Measurements from ENCODE around the gene GCNT2. TPM values are rescaled to one million over a fixed set of nuclear protein-coding genes. Genes with fewer than 3 reads are reported as not detected.
"Not testable (repeated sequence)": the region's sequence is repeated elsewhere in the genome, so short reads cannot be mapped to it uniquely, and the experiment has no call there.

The GCNT2 gene
- total RNA-seq, 1 donor from 2014 or later = 6.0 TPM

DNA sequence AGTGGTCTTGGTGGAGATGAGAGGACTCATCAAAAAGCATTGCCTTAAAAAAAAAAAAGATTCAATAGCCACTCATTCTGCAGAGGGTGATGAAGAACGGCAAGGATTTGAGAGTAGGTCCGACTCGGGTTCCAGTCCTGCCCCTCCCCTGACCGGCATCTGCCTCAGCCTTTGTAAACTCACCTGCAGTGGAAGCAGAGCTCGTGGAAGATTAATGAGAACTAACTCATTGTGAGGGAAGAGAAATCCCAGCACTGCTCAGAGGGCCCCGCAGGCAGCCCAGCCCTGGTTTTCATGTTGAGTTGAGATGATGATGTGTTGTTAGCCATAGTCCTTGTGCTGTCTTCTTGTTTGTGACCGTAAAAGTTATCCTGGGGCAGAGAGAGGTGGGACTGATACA lies 59.4 kb downstream of the GCNT2 start:
- DNase-seq (ENCODE audit: low spot score) = no peak

DNA sequence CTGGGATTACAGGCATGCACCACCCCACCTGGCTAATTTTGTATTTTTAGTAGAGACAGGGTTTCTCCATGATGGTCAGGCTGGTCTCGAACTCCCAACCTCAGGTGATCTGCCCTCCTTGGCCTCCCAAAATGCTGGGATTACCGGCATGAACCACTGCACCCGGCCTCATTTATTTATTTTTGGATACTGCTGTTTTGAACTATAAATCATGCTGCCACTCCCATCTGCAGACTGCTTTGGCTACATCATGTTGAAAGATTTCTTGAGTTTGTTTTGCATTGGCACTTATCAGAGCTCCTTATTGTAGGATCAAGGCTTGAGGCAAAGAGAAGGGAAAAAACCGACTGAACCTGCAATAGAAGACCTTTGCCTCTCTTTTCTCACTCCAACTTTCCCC lies 60.3 kb downstream of the GCNT2 start:
- not testable (repeated sequence) for DNase-seq (ENCODE audit: low spot score)

DNA sequence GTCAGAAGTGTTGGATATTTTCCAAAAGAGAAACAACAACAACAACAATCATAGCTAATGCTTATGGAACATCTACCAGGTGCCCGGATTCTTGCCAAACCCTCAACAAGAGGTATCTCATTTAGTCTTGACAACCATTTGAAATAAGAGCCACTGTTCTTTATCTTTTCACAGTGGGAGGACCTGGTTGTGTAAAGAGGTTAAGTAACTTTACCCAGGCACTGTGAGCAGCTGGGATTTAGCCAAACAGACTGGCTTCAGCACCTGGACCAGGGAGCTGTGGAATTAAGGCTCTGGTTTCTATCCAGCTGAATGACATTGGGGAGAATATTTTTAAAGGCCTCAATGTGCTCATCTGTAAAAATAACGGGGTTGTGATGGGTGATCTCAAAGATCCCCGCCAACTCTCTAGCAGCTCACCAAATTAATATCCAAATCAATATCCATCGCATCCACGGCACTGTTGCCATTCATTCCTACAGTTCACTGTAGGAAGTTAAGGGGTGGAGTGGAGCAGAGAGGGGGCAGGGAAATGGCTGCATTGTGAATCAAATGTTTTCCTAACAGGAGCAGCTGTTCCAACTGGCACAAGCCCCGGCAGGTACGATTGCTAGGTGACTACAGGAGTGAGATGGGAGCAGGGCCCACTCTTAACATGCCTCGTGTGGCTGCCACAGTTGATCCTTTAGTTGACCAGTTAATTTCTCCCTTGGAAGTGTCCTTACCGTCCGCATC lies 61.8 kb downstream of the GCNT2 start:
- DNase-seq (ENCODE audit: low spot score) = no peak

DNA sequence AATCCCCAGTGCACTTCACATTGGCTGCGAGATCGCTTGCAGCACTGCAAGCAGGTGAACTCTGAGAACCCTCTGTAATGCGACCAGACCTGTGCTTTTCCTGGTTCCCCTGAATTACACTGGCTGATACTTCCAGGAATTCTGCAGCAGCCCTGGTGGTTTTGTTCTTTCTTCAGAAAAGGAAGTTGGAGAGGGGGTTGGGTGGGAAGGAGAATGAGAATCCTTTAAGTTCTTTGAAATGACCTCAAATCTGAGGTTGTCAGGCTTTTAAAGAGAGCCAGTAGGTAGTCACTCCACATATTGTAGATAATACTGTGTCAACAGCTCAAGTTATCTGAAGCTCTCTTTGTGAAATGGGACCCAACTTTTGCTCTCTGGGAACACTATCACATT lies 62.4 kb downstream of the GCNT2 start:
- DNase-seq (ENCODE audit: low spot score) = no peak

DNA sequence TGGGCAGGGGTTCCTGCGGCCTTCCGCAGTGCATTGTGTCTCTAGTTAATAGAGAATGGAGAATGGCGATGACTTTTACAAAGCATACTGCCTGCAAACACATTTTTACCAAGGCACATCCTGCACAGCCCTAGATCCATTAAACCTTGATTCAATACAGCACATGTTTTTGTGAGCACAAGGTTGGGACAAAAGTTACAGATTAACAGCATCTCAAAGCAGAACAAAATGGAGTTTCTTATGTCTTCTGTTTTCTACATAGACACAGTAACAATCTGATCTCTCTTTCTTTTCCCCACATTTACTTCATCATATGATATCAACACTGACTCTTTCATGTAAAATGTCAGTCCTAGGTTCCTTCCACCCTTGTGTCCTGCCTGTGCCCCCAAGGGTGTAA lies 63.5 kb downstream of the GCNT2 start:
- DNase-seq (ENCODE audit: low spot score) = no peak

DNA sequence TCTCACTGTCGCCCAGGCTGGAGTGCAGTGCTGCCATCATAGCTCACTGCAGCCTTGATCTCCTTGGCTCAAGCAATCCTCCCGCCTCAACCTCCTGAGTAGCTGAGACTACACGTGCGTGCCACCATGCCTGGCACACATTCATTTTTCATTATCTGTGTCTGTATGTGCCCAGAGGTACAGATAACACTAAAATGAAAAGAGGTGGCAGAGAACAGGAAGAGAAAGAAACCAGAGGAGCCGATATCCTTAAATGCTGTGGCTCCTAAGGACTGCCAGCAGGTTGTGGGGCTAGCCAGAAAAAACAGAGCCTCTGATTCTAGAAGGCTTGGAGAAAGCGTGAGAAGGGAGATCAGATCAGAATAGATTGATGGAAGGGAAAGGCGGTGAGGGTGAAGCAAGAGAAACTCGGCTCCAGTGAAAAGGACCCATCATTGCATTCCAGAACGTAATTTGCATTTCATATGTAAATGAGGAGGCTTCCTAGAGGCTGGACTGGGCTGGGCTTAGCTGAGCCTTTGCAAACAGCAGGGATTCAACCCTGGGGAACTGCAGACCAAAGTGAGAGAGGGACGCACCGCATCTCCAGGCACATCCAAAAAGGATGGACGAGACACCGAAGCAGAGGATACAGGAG lies 64.2 kb downstream of the GCNT2 start:
- DNase-seq (ENCODE audit: low spot score) = no peak

DNA sequence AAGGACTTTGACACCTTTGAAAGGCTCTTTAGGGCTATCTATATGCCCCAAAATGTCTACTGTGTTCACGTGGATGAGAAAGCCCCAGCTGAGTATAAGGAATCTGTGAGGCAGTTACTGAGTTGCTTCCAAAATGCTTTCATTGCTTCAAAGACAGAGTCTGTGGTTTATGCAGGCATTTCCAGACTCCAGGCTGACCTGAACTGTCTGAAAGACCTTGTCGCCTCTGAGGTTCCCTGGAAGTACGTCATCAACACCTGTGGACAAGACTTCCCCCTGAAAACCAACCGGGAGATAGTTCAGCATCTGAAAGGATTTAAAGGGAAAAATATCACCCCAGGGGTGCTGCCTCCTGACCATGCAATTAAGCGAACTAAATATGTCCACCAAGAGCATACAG lies 65.2 kb downstream of the GCNT2 start:
- DNase-seq (ENCODE audit: low spot score) = no peak

DNA sequence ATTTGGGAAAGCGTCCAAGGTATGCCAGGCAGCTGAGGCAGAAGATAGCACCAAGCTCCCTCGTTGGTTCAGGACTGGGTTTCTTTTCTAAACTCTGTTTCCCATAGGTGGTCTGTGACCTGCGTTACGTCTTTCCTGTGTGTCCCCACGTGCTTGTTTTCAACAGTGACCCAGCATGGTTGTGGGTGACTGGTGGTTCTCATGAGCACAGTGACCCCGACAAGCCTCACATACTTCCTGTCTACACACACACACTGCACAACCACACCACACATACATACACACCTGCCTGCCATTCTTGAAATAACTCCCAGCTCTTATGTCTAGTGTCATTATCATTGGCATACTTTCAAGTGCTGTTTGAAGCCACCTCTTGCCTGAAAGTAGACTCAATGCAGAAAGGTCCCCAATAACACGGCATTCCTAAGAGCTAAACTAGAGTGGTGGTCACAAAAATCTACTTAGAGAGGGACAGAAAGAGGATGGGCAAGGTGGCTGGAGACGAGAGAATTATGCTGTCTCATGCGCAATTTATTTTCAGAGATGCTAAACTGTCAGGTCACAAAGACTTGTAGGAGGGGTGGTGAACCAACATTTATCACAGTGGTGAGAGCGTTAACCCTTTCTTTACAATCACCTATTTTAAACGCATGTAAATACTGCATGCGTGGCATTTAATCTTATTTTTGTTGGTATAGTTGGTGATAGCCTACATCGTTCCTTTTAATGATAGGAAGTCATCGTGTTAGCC lies 66.7 kb downstream of the GCNT2 start:
- DNase-seq (ENCODE audit: low spot score) = no peak

DNA sequence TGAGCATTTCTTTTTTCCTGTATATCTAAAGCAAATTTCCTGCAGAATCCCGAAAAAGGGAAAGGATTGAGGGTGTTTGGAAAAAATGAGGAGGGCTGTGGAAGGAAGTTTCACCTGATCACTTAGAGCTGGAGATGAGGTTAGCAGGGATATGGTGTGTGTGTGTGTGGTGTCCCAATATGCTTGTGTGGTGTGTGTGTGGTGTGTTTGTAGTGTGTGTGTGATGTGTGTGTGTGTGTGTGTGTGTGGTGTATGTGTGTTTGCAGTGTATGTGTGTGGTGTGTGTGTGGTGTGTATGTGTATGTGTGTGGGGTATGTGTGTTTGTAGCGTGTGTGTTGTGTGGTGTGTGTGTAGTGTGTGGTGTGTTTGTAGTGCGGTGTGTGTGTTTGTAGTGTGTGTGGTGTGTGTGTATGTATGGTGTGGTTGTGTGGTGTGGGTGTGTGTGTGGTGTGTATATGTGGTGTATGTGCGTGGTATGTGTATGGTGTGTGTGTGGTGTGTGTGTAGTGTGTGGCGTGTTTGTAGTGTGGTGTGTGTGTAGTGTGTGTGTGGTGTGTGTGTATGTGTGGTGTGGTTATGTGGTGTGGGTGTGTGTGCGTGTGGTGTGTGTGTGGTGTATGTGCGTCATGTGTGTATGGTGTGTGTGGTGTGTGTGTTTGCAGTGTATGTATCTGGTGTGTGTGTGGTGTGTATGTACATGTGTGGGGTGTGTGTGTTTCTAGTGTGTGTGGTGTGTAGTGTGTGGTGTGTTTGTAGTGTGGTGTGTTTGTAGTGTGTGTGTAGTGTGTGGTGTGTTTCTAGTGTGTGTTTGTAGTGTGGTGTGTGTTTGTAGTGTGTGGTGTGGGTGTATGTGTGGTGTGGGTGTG lies 67.6 kb downstream of the GCNT2 start:
- DNase-seq (ENCODE audit: low spot score) = no peak

DNA sequence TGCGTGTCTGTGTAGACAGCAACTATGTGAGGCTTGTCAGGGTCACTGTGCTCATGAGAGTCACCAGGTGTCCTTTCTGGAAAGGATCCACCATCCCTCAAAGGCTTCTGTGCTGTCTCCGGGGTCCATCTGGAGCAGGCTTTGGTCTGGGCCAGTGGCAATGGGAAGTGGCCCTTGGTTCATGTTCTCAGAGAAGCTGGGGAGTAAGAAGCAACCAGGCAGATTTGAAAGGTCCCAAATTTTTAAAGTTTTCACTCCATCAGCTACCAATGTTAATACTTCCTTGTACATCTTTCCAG lies 68.2 kb downstream of the GCNT2 start:
- DNase-seq (ENCODE audit: low spot score) = no peak

DNA sequence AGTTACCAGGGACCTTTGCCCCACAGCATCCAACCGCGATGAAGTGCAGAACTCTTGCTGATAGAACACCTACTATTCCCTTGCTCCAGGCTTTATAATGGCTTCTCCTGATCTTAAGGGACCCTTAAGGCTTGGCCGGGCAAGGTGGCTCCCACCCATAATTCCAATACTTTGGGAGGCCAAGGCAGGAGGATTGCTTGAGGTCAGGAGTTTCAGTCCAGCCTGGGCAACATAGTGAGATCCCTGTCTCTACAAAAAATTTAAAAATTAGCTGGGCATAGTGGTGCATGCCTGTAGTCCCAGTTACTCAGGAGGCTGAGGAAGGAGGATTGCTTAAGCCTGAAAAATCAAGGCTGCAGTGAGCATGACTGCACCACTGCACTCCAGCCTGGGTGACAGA lies 68.8 kb downstream of the GCNT2 start:
- no peak for DNase-seq (ENCODE audit: low spot score)

DNA sequence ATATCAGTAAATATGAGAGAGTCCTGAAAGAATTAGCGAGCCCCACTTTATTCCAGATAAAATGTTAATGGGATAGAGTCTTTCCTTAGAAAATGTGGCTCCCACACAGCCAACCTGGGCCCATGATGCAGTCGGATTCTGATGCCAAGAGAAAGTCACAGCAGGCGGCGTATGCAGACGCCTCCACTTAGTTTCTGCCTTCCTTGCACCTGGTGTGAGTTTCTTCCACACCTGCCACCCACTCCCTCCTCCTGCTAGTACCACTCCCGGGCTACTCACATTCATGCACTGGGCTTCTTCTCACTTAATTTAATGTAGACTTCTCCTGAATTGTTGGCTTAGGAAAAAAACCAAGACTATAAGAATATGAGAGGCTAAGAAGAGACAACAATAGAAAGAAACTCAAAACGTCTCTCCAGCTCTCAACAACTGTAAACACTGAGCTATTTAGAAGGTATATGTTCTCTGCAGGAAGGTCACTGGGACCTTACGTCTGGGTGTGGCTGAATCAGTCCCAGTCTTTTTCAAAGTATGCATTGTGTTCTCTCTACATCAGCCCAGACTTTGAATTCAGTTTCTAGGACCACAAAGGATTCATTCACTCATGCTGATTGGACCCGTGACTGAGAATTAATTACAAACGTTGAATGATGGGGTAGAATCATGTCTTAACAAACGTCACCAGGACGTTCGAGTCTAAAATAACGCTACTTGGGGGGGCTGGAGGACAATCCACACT lies 70.4 kb downstream of the GCNT2 start:
- DNase-seq (ENCODE audit: low spot score) = no peak

DNA sequence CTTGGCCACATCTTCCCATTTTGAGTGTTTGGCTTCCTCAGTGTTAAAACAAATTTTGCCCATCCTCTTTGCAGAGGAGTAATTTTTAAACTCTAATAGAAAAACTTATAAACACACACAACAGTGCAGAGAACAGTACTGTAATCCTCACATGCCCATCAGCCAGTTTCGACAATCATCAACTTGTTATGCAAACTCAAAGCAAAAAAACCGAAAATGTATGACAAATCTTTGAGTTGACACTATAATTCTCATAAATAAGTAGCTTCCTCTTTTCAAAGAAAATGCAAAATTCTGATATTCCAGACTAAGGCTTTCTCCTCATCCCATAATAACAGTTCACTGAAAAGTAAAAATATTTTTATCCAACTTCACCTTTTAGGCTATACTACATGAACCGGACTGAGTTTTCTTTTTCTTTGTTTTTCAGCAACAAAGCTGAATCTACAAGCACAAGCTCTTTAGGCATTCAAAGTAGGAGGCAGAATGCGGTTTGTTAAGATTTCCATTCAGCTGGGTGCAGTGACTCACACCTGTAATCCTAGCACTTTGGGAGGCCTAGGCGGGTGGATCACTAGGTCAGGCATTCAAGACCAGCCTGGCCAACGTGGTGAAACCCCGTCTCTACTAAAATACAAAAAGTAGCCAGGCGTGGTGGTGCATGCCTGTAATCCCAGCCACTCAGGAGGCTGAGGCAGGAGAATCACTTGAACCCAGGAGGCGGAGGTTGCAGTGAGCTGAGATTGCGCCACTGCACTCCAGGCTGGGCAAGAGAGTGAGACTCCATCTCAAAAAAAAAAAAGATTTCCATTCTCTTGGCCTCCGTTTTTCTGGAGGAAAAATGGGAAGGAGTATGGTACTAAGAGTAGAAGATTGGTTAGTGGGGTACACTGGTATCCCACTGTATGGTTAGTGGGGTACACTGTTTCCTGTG lies 74.8 kb downstream of the GCNT2 start:
- no peak for DNase-seq (ENCODE audit: low spot score)

DNA sequence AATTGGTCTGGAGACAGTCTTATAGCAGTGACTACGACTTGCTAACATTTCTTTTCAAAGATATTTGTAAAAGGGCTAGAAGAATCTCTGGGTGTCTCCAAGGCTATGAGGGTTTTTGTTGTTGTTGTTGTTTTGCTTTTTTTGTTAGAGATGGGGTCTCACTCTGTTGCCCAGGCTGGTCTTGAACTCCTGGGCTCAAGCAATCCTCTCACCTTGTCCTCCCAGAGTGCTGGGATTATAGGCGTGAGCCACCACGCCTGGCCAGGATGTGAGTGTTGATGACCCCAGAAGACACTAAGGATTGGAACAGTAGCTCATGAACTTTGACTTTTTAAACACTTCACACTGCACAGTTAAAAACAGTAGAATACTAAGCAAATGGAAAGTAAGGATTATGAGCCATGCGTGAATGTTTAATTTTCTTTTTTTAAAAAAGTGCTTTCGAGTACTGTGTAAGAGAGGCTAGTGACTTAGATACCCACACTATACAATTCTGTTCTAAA lies 76.4 kb downstream of the GCNT2 start:
- no peak for DNase-seq (ENCODE audit: low spot score)

DNA sequence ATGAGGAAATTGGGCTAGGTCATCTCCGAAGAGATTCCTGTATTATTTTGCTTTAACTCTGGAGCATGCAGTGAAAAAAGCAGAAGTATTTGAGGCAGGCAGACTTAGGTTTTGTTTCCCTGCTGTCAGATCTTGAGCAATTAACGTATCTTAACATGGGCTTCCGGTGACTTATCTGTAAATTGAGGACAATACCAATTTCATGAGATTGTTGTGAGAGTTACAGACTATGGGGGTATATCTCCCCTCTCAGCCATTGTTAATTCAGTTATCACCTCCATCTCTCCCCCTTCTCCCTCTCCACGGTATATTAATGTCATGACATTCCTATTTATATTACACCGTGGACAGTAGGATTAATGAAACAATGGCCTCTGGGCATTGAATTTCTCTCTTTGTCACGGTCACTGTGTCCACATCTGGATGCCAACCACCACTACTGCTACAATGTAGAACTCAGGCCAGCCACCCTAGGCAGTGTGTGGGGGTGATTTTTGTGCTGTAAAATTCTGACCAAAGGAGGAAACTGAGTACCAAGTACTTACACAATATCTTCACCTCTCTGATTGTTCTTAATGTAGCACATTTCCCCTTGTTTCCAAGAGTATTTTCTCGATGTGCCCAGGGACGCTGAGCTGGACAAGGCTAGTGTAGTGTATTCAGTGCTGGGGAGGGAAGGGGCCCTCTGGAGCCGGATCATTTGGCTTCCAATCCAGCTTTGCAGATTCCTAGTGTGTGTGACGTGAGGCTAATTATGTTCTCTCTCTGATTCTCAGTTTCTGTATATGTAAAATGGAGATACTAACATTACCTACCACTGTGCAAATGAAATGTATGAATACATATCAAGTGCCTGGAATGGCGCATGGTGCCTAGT lies 77.2 kb downstream of the GCNT2 start:
- DNase-seq (ENCODE audit: low spot score) = no peak

DNA sequence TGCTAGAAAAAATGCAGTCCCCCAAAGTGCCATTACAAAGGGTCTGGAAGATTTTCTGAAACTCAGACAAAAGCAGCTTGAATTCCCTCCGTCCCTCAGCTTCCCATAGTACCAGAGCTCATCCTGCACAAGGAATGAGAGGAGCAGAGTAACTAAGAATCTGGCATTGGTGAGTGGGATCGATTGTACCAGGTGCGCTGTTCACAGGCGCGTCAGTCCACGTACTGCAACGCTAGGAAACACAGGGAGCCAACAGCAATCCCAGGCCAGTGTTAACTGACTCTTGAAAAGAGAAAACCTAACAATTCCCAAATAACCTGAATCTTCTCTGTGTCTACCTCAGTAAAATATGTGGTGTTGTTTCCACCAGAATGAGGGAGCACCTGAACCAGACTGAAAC lies 77.9 kb downstream of the GCNT2 start:
- no peak for DNase-seq (ENCODE audit: low spot score)

DNA sequence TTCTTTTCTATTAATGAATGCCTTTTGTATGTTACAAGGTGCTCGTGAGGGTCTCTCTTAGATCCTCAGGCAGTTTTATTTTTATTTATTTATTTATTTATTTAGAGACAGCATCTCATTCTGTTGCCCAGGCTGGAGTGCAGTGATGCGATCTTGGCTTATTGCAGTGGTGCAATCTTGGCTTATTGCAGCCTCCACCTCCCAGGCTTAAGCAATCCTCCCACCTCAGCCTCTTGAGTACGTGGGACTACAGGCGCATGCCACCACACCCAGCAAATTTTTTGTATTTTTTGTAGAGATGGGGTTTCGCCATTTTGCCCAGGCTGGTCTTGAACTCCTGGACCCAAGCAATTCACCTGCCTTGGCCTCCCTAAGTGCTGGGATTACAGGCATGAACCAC lies 79.5 kb downstream of the GCNT2 start:
- DNase-seq (ENCODE audit: low spot score) = not testable (repeated sequence)

DNA sequence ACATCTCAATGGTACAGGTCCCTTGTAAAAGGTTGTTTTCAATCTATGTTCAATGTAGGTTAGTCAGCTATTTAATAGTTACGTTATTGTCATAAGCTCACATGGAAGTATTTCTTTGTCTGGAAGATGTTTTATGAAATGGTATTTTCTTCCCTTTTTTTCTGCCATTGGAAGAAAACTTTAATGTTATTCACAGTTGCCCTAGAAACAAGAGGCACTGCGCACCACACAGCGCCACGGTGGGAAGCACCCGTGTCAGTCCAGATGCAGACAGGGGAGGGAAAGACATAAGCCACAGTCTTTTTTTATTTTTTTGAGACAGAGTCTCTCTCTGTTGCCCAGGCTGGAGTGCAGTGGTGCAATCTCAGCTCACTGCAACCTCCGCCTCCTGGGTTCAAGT lies 82.1 kb downstream of the GCNT2 start:
- no peak for DNase-seq (ENCODE audit: low spot score)

DNA sequence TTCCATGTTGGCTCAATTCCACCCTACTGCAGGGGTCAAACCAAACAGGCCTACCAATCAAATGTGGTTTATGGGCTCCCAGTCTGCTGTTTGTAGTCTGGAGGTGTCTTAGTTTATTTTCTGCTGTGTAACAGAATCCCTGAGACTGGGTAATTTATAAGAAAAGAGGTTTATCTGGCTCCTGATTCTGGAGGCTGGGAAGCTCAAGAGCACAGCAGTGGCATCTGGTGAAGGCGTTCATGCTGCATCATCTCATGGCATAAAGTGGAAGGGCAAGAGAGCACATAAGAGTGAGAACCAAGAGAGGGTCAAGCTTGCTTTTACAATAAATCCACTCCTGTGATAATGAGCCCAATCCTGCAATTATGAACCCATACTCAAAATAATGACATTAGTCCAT lies 87.9 kb downstream of the GCNT2 start:
- no peak for DNase-seq (ENCODE audit: low spot score)

Measured in umbilical cord (tissue), 2 donors.